NB4 (cell line): ENCODE measurements around the gene GLS.

Source experiments
- MYC ChIP-seq: IDR thresholded peaks from 2 replicates; pipeline ENCODE4 v1.6.1; 2011; ENCODE audit warnings: low read depth, low read length
- POLR2A ChIP-seq: IDR thresholded peaks from 2 replicates; pipeline ENCODE4 v1.6.1; 2011; ENCODE audit warnings: mild to moderate bottlenecking; ENCODE audit not compliant: insufficient read length; ENCODE audit errors: extremely low read depth
- TF ChIP-seq, protein P1 (sequence below): IDR thresholded peaks from one replicate; pipeline ENCODE4 v1.5.1; 2012; ENCODE audit warnings: low read depth, low read length

DNA sequence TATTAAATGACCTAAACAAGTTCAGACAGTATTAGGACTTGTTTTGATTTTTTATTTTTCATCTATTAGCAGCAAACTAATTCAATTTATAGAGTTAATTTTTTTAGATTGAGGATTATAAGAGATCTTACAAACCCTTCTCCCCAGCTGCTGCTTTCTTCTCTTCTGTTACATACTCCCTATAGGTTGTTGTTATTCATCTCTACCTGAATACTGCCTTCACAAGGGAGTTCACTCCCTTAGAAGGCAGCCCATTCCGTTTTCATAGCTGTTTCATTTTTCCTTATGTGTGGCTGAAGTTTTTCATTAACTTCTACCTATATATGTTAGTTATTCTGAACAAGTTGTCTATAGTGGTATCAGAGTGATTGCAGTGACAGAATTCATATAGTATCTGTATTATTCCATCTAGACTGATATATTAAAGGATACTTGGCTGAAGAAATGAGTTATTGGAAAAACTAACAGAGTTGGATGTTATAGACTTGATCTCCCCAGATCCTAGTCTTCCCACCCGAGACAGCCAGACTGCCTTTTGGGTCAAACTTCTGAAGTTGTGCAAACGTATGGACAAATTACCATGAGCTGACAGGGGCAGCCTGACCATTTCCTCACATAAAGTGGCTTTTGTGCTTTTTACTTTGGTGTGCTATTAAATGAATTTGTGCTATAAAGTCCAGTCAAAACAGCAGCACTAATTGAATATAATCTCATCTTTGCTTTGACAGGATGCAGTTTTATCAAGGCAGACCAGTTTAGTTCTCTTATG, 8.7 kb downstream of the GLS start:
- TF ChIP-seq MYC: no peak
- TF ChIP-seq, protein P1, sequence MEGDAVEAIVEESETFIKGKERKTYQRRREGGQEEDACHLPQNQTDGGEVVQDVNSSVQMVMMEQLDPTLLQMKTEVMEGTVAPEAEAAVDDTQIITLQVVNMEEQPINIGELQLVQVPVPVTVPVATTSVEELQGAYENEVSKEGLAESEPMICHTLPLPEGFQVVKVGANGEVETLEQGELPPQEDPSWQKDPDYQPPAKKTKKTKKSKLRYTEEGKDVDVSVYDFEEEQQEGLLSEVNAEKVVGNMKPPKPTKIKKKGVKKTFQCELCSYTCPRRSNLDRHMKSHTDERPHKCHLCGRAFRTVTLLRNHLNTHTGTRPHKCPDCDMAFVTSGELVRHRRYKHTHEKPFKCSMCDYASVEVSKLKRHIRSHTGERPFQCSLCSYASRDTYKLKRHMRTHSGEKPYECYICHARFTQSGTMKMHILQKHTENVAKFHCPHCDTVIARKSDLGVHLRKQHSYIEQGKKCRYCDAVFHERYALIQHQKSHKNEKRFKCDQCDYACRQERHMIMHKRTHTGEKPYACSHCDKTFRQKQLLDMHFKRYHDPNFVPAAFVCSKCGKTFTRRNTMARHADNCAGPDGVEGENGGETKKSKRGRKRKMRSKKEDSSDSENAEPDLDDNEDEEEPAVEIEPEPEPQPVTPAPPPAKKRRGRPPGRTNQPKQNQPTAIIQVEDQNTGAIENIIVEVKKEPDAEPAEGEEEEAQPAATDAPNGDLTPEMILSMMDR: no peak
- TF ChIP-seq POLR2A: no peak
